ENCODE measurements around the gene DUSP9. TPM values are rescaled to one million over a fixed set of nuclear protein-coding genes. Genes with fewer than 3 reads are reported as not detected.

The DUSP9 gene
- total RNA-seq, 1 experiment from 2014 or later, result 0.92 TPM

- no TSS peak for BruUV-seq (replicated peaks)
- H3K27ac ChIP-seq (ENCODE audit: low read depth, low read length, poor library complexity, severe bottlenecking), result peak overlapping the region; percentile 64
- H3K9me3 ChIP-seq (ENCODE audit: low read depth, low read length, poor library complexity, severe bottlenecking), result no peaks in the 10 kb centered on the region
- ChIA-PET CTCF (interaction anchor here (0.5 kb wide), 1 partner anchor 11 kb away, joined by 5 read pairs; no protein-coding TSS in a partner anchor), POLR2A (ENCODE audit: low non-redundant PET) (interaction anchor here (0.5 to 0.6 kb wide), 2 partner anchors 45 to 129 kb away, joined by 3 to 5 read pairs; no protein-coding TSS in a partner anchor)
- intact Hi-C loops (cut with micrococcal nuclease; ENCODE audit: unreplicated experiment), result no loop called here
- no peaks in the 10 kb centered on the region for H3K27me3 ChIP-seq (replicated peaks; ENCODE audit: insufficient read depth, low read depth, low read length, poor library complexity)
- peaks cover 3% of the 10 kb centered on the region for H3K36me3 ChIP-seq (ENCODE audit: insufficient read depth, low read length, poor library complexity, severe bottlenecking)
- peak overlapping the region; percentile 63 for H3K4me3 ChIP-seq (ENCODE audit: low read depth, low read length, poor library complexity, severe bottlenecking)
- DNase-seq (ENCODE audit: low spot score), result peak; percentile 91
- H3K4me1 ChIP-seq (ENCODE audit: insufficient read depth, low read length, poor library complexity, severe bottlenecking), result no peaks in the 10 kb centered on the region
- no peak for TF ChIP-seq EZH2 (IDR thresholded peaks at IDR 0.05; ENCODE audit: borderline replicate concordance, low read depth, low read length, poor library complexity, severe bottlenecking)
- no peak for TF ChIP-seq CTCF (conservative IDR thresholded peaks at IDR 0.05; ENCODE audit: low read depth, low read length)
Measured at GRCh38 chrX:153599192-153600031, 47.6 kb upstream of the DUSP9 start.

- POLR2A ChIA-PET (ENCODE audit: low non-redundant PET), result no interaction called here
- H3K4me3 ChIP-seq (ENCODE audit: low read depth, low read length, poor library complexity, severe bottlenecking), result peak overlapping the region; percentile 63
- no peaks in the 10 kb centered on the region for H3K27me3 ChIP-seq (replicated peaks; ENCODE audit: insufficient read depth, low read depth, low read length, poor library complexity)
- CTCF ChIA-PET, result no interaction called here
- H3K27ac ChIP-seq (ENCODE audit: low read depth, low read length, poor library complexity, severe bottlenecking), result no peak overlapping the region
- H3K36me3 ChIP-seq (ENCODE audit: insufficient read depth, low read length, poor library complexity, severe bottlenecking), result peaks cover 3% of the 10 kb centered on the region
- TF ChIP-seq CTCF (conservative IDR thresholded peaks at IDR 0.05; ENCODE audit: low read depth, low read length) (no peak), EZH2 (IDR thresholded peaks at IDR 0.05; ENCODE audit: borderline replicate concordance, low read depth, low read length, poor library complexity, severe bottlenecking) (no peak)
- intact Hi-C loops (cut with micrococcal nuclease; ENCODE audit: unreplicated experiment), result no loop called here
- no peaks in the 10 kb centered on the region for H3K9me3 ChIP-seq (ENCODE audit: low read depth, low read length, poor library complexity, severe bottlenecking)
- no peaks in the 10 kb centered on the region for H3K4me1 ChIP-seq (ENCODE audit: insufficient read depth, low read length, poor library complexity, severe bottlenecking)
- DNase-seq (ENCODE audit: low spot score), result no peak
- BruUV-seq (replicated peaks), result no TSS peak
Measured at GRCh38 chrX:153600032-153600373, 47.0 kb upstream of the DUSP9 start.

- no peaks in the 10 kb centered on the region for H3K9me3 ChIP-seq (ENCODE audit: low read depth, low read length, poor library complexity, severe bottlenecking)
- intact Hi-C loops (cut with micrococcal nuclease; ENCODE audit: unreplicated experiment), result no loop called here
- no peak overlapping the region for H3K27ac ChIP-seq (ENCODE audit: low read depth, low read length, poor library complexity, severe bottlenecking)
- no peaks in the 10 kb centered on the region for H3K36me3 ChIP-seq (ENCODE audit: insufficient read depth, low read length, poor library complexity, severe bottlenecking)
- no peak for TF ChIP-seq CTCF (conservative IDR thresholded peaks at IDR 0.05; ENCODE audit: low read depth, low read length)
- TF ChIP-seq EZH2 (IDR thresholded peaks at IDR 0.05; ENCODE audit: borderline replicate concordance, low read depth, low read length, poor library complexity, severe bottlenecking), result no peak
- ChIA-PET CTCF (no interaction called here), POLR2A (ENCODE audit: low non-redundant PET) (no interaction called here)
- no peak overlapping the region for H3K4me3 ChIP-seq (ENCODE audit: low read depth, low read length, poor library complexity, severe bottlenecking)
- no TSS peak for BruUV-seq (replicated peaks)
- no peaks in the 10 kb centered on the region for H3K27me3 ChIP-seq (replicated peaks; ENCODE audit: insufficient read depth, low read depth, low read length, poor library complexity)
- DNase-seq (ENCODE audit: low spot score), result no peak
- no peaks in the 10 kb centered on the region for H3K4me1 ChIP-seq (ENCODE audit: insufficient read depth, low read length, poor library complexity, severe bottlenecking)
Measured at GRCh38 chrX:153600921-153601320, 46.1 kb upstream of the DUSP9 start.

All from A673 (cell line).